HepG2 (cell line): ENCODE results near the gene MARVELD3. TPM values are rescaled to one million over a fixed set of nuclear protein-coding genes. Genes with fewer than 3 reads are reported as not detected.
A peak's percentile ranks its signal among the peaks of the same experiment; 100 is the strongest.

Experiments used
- ARID4A ChIP-seq: sonication (generic); formaldehyde crosslinking; IDR thresholded peaks from 2 replicates; pipeline ENCODE4 v1.5.0; 2020; ENCODE audit warnings: mild to moderate bottlenecking, missing genetic modification reagents, borderline replicate concordance
- ATF1 ChIP-seq: IDR thresholded peaks from 2 replicates; pipeline ENCODE4 v1.6.1; 2016; ENCODE audit warnings: mild to moderate bottlenecking, control low read depth
- BHLHE40 ChIP-seq: IDR thresholded peaks from 2 replicates; pipeline ENCODE4 v1.6.1; 2011; ENCODE audit warnings: low read length, improper control_type of control experiment
- CTCF ChIP-seq: sonication (generic); formaldehyde crosslinking; IDR thresholded peaks from 2 replicates; pipeline ENCODE4 v1.5.0; 2020; ENCODE audit warnings: mild to moderate bottlenecking, missing genetic modification reagents, moderate library complexity
- HNRNPL ChIP-seq: fragments of 200-400 bp; formaldehyde crosslinking; IDR thresholded peaks from 2 replicates; pipeline ENCODE4 v1.6.1; 2017; ENCODE audit warnings: mild to moderate bottlenecking, low read depth, low read length
- KDM6A ChIP-seq: IDR thresholded peaks from 2 replicates; pipeline ENCODE4 v1.6.1; 2016; ENCODE audit warnings: low read depth
- NR2F2 ChIP-seq: IDR thresholded peaks from 2 replicates; pipeline ENCODE4 v1.6.1; 2012; ENCODE audit warnings: low read depth, inconsistent platforms, borderline replicate concordance
- SETDB1 ChIP-seq: sonication (generic); formaldehyde crosslinking; IDR thresholded peaks from 2 replicates; pipeline ENCODE4 v1.5.1; 2020; ENCODE audit warnings: missing genetic modification reagents, mild to moderate bottlenecking, borderline replicate concordance
- SMYD3 ChIP-seq: sonication (generic); formaldehyde crosslinking; IDR thresholded peaks from 2 replicates; pipeline ENCODE4 v1.8.1; 2023; ENCODE audit warnings: mild to moderate bottlenecking, missing genetic modification reagents
- TARDBP ChIP-seq: sonication (generic); formaldehyde crosslinking; IDR thresholded peaks from 2 replicates; pipeline ENCODE4 v1.8.0; 2022; ENCODE audit warnings: mild to moderate bottlenecking, missing genetic modification reagents
- ZFX ChIP-seq: sonication (generic); formaldehyde crosslinking; IDR thresholded peaks from 2 replicates; pipeline ENCODE4 v1.4.0; 2020; ENCODE audit warnings: mild to moderate bottlenecking, low read depth, missing genetic modification reagents, moderate library complexity
- ZNF234 ChIP-seq: sonication (generic); formaldehyde crosslinking; conservative IDR thresholded peaks from 2 replicates; pipeline ENCODE4 v1.5.1; 2020; ENCODE audit warnings: mild to moderate bottlenecking, missing genetic modification reagents
- ZNF460 ChIP-seq: sonication (generic); formaldehyde crosslinking; IDR thresholded peaks from 2 replicates; pipeline ENCODE4 v1.5.1; 2020; ENCODE audit warnings: missing genetic modification reagents, mild to moderate bottlenecking, borderline replicate concordance
- ZNF558 ChIP-seq: sonication (generic); formaldehyde crosslinking; IDR thresholded peaks from 2 replicates; pipeline ENCODE4 v1.9.0; 2022; ENCODE audit warnings: mild to moderate bottlenecking, missing genetic modification reagents, borderline replicate concordance
- polyA plus RNA-seq, 8 experiments: library from polyadenylated mRNA; depleted of rRNA in 3 of 8; stranded (reverse) in 7 of 8; unstranded in 1 of 8; fragments of >200 nt; fragmentation: Illumina TruSeq in 4 of 8; extraction: Trizol in 4 of 8; gene quantifications; 2 replicates each; pipeline versions ENCODE4 v1.2.1 to v1.2.3, GENCODE V29; 2011 to 2016; ENCODE audit warnings: low read depth in 4 of 8, missing spikeins in 1 of 8, mixed read lengths in 1 of 8; ENCODE audit not compliant: insufficient read depth in 1 of 8
- total RNA-seq, 5 experiments: library from RNA; depleted of rRNA; stranded (reverse); fragments of >200 nt; fragmentation: Illumina TruSeq; extraction: Trizol; gene quantifications; 2 replicates each; pipeline ENCODE4 v1.2.3, GENCODE V29; 2016; ENCODE audit warnings: low read depth in 1 of 5
- TF ChIP-seq, protein P1 (sequence below): sonication (generic); formaldehyde crosslinking; IDR thresholded peaks from 2 replicates; pipeline ENCODE4 v1.5.1; 2020; ENCODE audit warnings: mild to moderate bottlenecking, moderate library complexity, missing genetic modification reagents
- TF ChIP-seq, protein P2 (sequence below): sonication (generic); formaldehyde crosslinking; IDR thresholded peaks from 2 replicates; pipeline ENCODE4 v1.8.1; 2023; ENCODE audit warnings: mild to moderate bottlenecking, missing genetic modification reagents

Gene MARVELD3
- total and polyA plus RNA-seq, 2 of the 13 experiments (the other 11 are each of a cell fraction or from before 2014, with no cell fraction given) = 4.8 to 5.6 TPM

DNA sequence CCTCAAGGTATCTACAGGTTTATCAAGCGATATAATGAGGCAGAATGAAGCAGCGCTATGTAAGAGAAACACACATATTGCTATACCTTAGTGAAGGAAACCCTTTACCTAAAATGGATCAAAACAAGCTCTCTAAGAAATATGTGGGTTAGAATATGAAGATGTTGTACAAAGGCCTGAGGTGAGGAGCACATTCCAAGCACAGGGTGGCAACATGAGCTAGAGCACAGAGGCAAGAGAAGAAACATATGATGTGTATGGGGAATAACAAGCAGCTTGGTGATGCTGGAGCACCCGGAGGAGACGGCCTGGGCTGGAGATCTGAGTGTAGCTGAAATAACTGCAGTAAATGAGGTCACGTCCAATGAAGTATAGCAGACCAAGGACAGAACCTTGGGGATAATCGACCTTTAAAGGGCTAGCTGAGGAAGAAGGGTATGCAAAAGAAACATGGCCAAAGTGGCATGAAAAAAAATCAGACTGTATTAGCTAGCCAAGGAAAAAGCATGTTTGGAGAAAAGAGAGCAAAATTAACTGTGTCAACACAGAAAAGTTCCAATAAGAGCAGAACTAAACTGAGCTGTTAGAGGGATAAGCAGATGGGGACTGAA lies 44.0 kb downstream of the MARVELD3 start (continued):
- TF ChIP-seq SETDB1 (CRISPR knock-in tag) = peak; percentile 70; the same call in 1 of the 2 replicates
- TF ChIP-seq CTCF (CRISPR knock-in tag) = peak; percentile 36
- TF ChIP-seq, protein P1, sequence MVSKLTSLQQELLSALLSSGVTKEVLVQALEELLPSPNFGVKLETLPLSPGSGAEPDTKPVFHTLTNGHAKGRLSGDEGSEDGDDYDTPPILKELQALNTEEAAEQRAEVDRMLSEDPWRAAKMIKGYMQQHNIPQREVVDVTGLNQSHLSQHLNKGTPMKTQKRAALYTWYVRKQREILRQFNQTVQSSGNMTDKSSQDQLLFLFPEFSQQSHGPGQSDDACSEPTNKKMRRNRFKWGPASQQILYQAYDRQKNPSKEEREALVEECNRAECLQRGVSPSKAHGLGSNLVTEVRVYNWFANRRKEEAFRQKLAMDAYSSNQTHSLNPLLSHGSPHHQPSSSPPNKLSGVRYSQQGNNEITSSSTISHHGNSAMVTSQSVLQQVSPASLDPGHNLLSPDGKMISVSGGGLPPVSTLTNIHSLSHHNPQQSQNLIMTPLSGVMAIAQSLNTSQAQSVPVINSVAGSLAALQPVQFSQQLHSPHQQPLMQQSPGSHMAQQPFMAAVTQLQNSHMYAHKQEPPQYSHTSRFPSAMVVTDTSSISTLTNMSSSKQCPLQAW = peak; percentile 47; the same call in 1 of the 2 replicates
- TF ChIP-seq SMYD3 (CRISPR knock-in tag) = 0 out of 2 replicates have a peak, but pooled peaks have one; percentile 73
- peak; percentile 13; the same call in 1 of the 2 replicates for TF ChIP-seq ZFX (CRISPR knock-in tag)
- no peak for TF ChIP-seq ZNF460 (CRISPR knock-in tag)
- TF ChIP-seq ATF1 = peak; percentile 40; the same call in 1 of the 2 replicates
- no peak for TF ChIP-seq HNRNPL
- no peak for TF ChIP-seq ZNF558
- no peak for TF ChIP-seq ARID4A (CRISPR knock-in tag)
- TF ChIP-seq BHLHE40 = no peak
- 0 out of 2 replicates have a peak, but pooled peaks have one; percentile 7 for TF ChIP-seq KDM6A (CRISPR knock-in tag)
- 0 out of 2 replicates have a peak, but pooled peaks have one; percentile 53 for TF ChIP-seq ZNF234 (CRISPR knock-in tag)
- 0 out of 2 replicates have a peak, but pooled peaks have one; percentile 1 for TF ChIP-seq TARDBP (CRISPR knock-in tag)
- TF ChIP-seq, protein P2, sequence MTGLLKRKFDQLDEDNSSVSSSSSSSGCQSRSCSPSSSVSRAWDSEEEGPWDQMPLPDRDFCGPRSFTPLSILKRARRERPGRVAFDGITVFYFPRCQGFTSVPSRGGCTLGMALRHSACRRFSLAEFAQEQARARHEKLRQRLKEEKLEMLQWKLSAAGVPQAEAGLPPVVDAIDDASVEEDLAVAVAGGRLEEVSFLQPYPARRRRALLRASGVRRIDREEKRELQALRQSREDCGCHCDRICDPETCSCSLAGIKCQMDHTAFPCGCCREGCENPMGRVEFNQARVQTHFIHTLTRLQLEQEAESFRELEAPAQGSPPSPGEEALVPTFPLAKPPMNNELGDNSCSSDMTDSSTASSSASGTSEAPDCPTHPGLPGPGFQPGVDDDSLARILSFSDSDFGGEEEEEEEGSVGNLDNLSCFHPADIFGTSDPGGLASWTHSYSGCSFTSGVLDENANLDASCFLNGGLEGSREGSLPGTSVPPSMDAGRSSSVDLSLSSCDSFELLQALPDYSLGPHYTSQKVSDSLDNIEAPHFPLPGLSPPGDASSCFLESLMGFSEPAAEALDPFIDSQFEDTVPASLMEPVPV (CRISPR knock-in tag) = peak; percentile 38; the same call in 1 of the 2 replicates
- TF ChIP-seq NR2F2 = no peak
